Lung (tissue), 12 donors: ENCODE results near the gene AGAP1. TPM values are rescaled to one million over a fixed set of nuclear protein-coding genes. Genes with fewer than 3 reads are reported as not detected.

Experiments used
- ATAC-seq: fragments of 200-7000 bp; cut with Tn5 transposase; one replicate; pipeline ENCODE4 v1.9.1; 2020; ENCODE audit warnings: moderate number of reproducible peaks; ENCODE audit not compliant: insufficient read depth, low FRiP score
- DNase-seq, 3 donors: peaks; one replicate each; pipeline ENCODE4 v3.0.0-alpha.2; 2013 to 2017
- H3K27ac ChIP-seq, 2 donors: one replicate each; pipeline ENCODE4 v1.5.1; 2013; ENCODE audit warnings: mild to moderate bottlenecking in 2 of 2, moderate library complexity in 2 of 2, control low read depth in 1 of 2, inconsistent platforms in 1 of 2, low read depth in 1 of 2, low read length in 1 of 2
- H3K27me3 ChIP-seq, 3 donors: one replicate each; pipeline ENCODE4 v1.5.1; 2013; ENCODE audit warnings: low read length in 2 of 3; ENCODE audit not compliant: control insufficient read depth in 3 of 3, insufficient read depth in 3 of 3
- H3K36me3 ChIP-seq, 4 donors: one replicate each; pipeline ENCODE4 v1.5.1; 2013; ENCODE audit warnings: low read length in 4 of 4, mild to moderate bottlenecking in 1 of 4, moderate library complexity in 1 of 4; ENCODE audit not compliant: control insufficient read depth in 4 of 4, insufficient read depth in 4 of 4
- H3K4me1 ChIP-seq, 5 donors: one replicate each; pipeline ENCODE4 v1.5.1; 2013; ENCODE audit warnings: low read length in 5 of 5, mild to moderate bottlenecking in 2 of 5, moderate library complexity in 1 of 5; ENCODE audit not compliant: control insufficient read depth in 5 of 5, insufficient read depth in 5 of 5
- H3K4me3 ChIP-seq: one replicate; pipeline ENCODE4 v1.5.1; 2013; ENCODE audit warnings: mild to moderate bottlenecking, control low read depth, moderate library complexity
- H3K9ac ChIP-seq, 2 donors: one replicate each; pipeline ENCODE4 v1.5.1; 2013; ENCODE audit warnings: low read length in 2 of 2, control low read depth in 1 of 2; ENCODE audit not compliant: insufficient read depth in 1 of 2
- H3K9me3 ChIP-seq, 4 donors: one replicate each; pipeline ENCODE4 v1.5.1; 2013; ENCODE audit warnings: low read length in 3 of 4, mild to moderate bottlenecking in 1 of 4, moderate library complexity in 1 of 4; ENCODE audit not compliant: control insufficient read depth in 4 of 4, insufficient read depth in 3 of 4
- WGBS, 2 donors: extraction: QIAGEN DNeasy Blood & Tissue Kit; methylation state at CpG; one replicate each; pipeline ENCODE4 v1.1.7; 2013; 5-methylcytosine and 5-hydroxymethylcytosine counted together
- polyA plus RNA-seq, 2 donors: library from polyadenylated mRNA; stranded (reverse); fragments of 200-250 nt; gene quantifications; one replicate each; pipeline ENCODE4 v1.2.1, GENCODE V29; 2013
- total RNA-seq, 2 donors: library from RNA; depleted of rRNA in 1 of 2; stranded (reverse); fragments of >200 nt in 1 of 2; gene quantifications; one replicate each; pipeline ENCODE4 v1.2.1, GENCODE V29; 2014 to 2021
- TF ChIP-seq, protein P1 (sequence below): IDR thresholded peaks from 2 replicates; pipeline ENCODE4 v1.5.1; 2012; ENCODE audit warnings: mild to moderate bottlenecking; ENCODE audit errors: control extremely low read depth, extremely low read depth
- donor health status: control.
- donor health status: control.
- donor health status: Bipolar disorder and iron deficiency.
- donor health status: healthy.
- donor health status: DM: yes; HTN: yes; CAD: no.

Gene AGAP1
- total and polyA plus RNA-seq, 4 donors: 6.6 to 39.4 (median 20.2) TPM

DNA sequence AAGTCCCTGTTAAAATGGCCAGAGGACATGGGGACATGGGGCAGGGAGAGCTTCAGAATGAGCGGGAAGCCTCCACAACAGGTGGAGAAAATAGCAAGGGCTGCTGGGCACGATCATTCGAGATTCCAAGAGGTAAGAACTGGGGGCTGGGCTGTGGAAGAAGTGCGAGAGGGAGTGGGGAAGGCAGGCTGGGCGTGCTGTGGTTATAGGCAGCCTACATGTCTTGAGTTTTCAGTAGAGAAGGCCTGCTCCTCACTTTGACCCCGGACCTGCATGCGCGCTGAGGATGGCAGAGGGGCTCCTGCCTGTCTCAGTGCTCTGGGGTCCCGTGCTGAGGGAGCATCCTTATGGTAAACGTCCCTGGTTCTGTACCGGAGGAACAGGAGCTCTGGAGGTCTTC lies 115.5 kb downstream of the AGAP1 start:
- no peak for ATAC-seq
- no peak for DNase-seq

DNA sequence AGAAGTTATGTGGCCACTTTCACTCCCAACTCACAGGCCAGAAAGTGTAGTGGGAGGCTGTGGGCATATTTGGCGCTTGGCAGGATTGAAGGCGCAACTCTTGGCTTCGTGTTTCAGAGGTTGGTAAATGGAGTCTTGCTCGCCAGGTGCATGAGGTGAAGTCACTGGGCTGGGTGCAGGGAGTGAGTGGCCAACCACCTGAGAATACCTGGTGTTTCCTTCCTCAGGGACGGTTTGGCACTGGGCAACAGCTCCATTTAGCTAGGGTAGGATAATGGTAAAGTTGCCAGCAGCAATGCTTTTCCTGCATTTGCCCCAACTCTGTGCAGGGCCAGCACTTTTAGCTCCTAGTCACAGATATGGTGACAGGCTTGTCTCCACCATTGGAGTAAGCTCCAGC lies 115.9 kb downstream of the AGAP1 start:
- DNase-seq: no peak
- Histone ChIP-seq H3K9ac (no peak overlapping the region), H3K27me3 (no peaks in the 10 kb centered on the region), H3K36me3 (peaks cover 0 to 1% (median 0%) of the 10 kb centered on the region in 4 donors), H3K4me3 (no peak overlapping the region), H3K27ac (no peak overlapping the region), H3K4me1 (peaks cover 0 to 14% (median 3%) of the 10 kb centered on the region in 5 donors), H3K9me3 (peaks cover 0 to 3% (median 0%) of the 10 kb centered on the region in 4 donors)
- no peak for ATAC-seq
- WGBS, 2 donors: 90% methylated on average over 5 of the region's 5 CpGs
- TF ChIP-seq, protein P1, sequence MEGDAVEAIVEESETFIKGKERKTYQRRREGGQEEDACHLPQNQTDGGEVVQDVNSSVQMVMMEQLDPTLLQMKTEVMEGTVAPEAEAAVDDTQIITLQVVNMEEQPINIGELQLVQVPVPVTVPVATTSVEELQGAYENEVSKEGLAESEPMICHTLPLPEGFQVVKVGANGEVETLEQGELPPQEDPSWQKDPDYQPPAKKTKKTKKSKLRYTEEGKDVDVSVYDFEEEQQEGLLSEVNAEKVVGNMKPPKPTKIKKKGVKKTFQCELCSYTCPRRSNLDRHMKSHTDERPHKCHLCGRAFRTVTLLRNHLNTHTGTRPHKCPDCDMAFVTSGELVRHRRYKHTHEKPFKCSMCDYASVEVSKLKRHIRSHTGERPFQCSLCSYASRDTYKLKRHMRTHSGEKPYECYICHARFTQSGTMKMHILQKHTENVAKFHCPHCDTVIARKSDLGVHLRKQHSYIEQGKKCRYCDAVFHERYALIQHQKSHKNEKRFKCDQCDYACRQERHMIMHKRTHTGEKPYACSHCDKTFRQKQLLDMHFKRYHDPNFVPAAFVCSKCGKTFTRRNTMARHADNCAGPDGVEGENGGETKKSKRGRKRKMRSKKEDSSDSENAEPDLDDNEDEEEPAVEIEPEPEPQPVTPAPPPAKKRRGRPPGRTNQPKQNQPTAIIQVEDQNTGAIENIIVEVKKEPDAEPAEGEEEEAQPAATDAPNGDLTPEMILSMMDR: no peak

More for the DNA sequence above, 115.5 kb downstream of the AGAP1 start:
- TF ChIP-seq, protein P1: no peak
- WGBS, 2 donors: 94 to 96% methylated on average over 11 of the region's 11 CpGs
- H3K9me3 ChIP-seq: peaks cover 0 to 3% (median 0%) of the 10 kb centered on the region in 4 donors
- peaks cover 0 to 12% (median 3%) of the 10 kb centered on the region in 5 donors for H3K4me1 ChIP-seq
- no peak overlapping the region for H3K9ac ChIP-seq
- no peaks in the 10 kb centered on the region for H3K27me3 ChIP-seq
- no peak overlapping the region for H3K4me3 ChIP-seq
- H3K36me3 ChIP-seq: peaks cover 0 to 1% (median 0%) of the 10 kb centered on the region in 4 donors
- H3K27ac ChIP-seq: no peak overlapping the region

DNA sequence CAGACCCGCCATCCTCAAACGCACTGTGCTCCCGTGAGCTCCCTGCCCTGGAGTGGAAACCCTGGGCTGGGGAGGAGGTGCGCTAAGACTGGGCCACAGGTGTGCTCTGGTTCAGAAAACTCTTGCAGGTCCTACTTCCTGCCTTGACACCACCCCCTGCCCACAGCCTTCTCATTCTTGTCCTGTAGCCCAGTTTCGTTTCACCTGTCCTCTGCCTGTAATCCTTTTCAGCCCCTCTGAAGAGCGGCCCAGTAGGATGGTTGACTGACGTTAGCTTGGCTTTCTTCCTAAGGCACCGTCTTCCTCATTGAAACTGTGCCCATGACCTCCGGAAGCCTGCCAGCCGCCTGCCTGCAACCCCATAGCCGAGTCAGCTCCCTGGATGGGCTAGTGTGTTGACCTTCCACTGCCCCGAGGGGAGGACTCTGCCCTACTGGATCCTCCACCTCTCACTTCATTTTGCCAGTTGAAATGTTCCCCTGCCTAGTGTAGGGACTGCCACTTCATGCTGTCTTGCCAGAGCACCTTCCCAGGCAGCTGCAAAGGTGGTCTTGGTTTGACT lies 116.9 kb downstream of the AGAP1 start:
- no peak for DNase-seq
- TF ChIP-seq, protein P1: no peak
- Histone ChIP-seq H3K27me3 (no peaks in the 10 kb centered on the region), H3K9ac (no peak overlapping the region), H3K27ac (no peak overlapping the region), H3K9me3 (peaks cover 0 to 5% (median 0%) of the 10 kb centered on the region in 4 donors), H3K4me3 (no peak overlapping the region), H3K36me3 (peaks cover 0 to 1% (median 0%) of the 10 kb centered on the region in 4 donors), H3K4me1 (peaks cover 0 to 17% (median 5%) of the 10 kb centered on the region in 5 donors)
- no peak for ATAC-seq
- 82 to 92% methylated on average over 12 of the region's 12 CpGs for WGBS, 2 donors
